Brain microvascular endothelial cell (primary cell): ENCODE measurements around the gene TMEM183A.

ENCODE experiments used
- DNase-seq: peaks from one replicate; pipeline ENCODE4 v3.0.0-alpha.2; 2020
- H3K27ac ChIP-seq: fragments of 250-450 bp; sonication (Bioruptor Pico); 2 replicates; pipeline ENCODE4 v1.5.1; 2020; ENCODE audit warnings: mild to moderate bottlenecking, moderate library complexity
- H3K27me3 ChIP-seq: fragments of 250-450 bp; sonication (Bioruptor Pico); replicated peaks from 2 replicates; pipeline ENCODE4 v1.5.1; 2020; ENCODE audit warnings: mild to moderate bottlenecking
- H3K36me3 ChIP-seq: fragments of 250-450 bp; sonication (Bioruptor Pico); replicated peaks from 2 replicates; pipeline ENCODE4 v1.5.1; 2020; ENCODE audit warnings: mild to moderate bottlenecking
- H3K4me3 ChIP-seq: 2 replicates; pipeline ENCODE4 v1.5.1; 2011; ENCODE audit warnings: low read depth, mild to moderate bottlenecking, control low read depth, low read length, moderate library complexity
- in situ Hi-C: cut with HindIII; loops from 2 replicates; pipeline ENCODE4 v1.10.0; 2017; ENCODE audit warnings: low sequenced_read_pairs, low pct_ligation_motif_present
- TF ChIP-seq, protein P1 (sequence below): IDR thresholded peaks from 2 replicates; pipeline ENCODE4 v1.5.1; 2011; ENCODE audit warnings: low read depth, mild to moderate bottlenecking, moderate library complexity, low read length, control low read depth, inconsistent platforms; ENCODE audit errors: missing control alignments

TMEM183A gene

DNA sequence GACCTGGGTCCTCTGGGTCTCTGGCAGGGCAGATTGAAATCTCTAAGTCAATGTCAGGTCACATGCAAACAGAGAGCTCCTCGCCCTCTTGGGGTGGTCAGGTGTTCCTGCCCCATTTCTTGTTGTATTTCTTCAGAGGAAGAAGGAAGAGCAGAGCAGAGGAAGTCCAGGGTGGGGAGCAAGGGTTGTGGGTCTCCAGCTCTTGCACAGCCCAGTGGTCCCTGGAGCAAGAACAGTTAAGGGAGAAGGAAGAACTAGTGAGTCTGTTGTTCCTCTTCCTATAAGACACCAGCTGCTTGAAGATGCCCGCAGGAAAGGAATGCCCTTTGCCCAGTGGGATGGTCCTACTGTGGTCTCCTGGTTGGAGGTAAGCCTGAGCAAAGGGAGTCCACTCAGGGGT is 52.3 kb downstream of the TMEM183A start:
- Histone ChIP-seq H3K27ac (no peak overlapping the region), H3K36me3 (no peaks in the 10 kb centered on the region), H3K4me3 (no peak overlapping the region), H3K27me3 (peaks cover 7% of the 10 kb centered on the region)
- TF ChIP-seq, protein P1, sequence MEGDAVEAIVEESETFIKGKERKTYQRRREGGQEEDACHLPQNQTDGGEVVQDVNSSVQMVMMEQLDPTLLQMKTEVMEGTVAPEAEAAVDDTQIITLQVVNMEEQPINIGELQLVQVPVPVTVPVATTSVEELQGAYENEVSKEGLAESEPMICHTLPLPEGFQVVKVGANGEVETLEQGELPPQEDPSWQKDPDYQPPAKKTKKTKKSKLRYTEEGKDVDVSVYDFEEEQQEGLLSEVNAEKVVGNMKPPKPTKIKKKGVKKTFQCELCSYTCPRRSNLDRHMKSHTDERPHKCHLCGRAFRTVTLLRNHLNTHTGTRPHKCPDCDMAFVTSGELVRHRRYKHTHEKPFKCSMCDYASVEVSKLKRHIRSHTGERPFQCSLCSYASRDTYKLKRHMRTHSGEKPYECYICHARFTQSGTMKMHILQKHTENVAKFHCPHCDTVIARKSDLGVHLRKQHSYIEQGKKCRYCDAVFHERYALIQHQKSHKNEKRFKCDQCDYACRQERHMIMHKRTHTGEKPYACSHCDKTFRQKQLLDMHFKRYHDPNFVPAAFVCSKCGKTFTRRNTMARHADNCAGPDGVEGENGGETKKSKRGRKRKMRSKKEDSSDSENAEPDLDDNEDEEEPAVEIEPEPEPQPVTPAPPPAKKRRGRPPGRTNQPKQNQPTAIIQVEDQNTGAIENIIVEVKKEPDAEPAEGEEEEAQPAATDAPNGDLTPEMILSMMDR, result no peak
- DNase-seq, result no peak
- in situ Hi-C loops, result no loop called here

DNA sequence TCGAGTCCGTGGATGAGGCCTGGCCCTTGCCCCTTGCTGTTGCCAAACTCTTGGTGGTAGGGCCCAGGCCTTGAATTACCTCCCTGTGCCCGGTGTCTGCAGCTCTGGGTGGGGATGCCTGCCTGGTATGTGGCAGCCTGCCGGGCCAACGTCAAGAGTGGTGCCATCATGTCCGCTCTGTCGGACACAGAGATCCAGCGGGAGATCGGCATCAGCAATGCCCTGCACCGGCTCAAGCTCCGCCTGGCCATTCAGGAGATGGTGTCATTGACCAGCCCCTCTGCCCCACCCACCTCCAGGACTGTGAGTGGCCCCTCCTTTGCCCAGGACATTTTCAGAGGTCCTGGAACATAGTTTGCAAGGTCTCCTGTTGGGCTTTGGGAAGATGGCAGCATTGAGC is 52.9 kb downstream of the TMEM183A start:
- no peak for DNase-seq
- H3K36me3 ChIP-seq, result no peaks in the 10 kb centered on the region
- H3K27me3 ChIP-seq, result peaks cover 7% of the 10 kb centered on the region
- in situ Hi-C loops, result no loop called here
- no peak overlapping the region for H3K4me3 ChIP-seq
- H3K27ac ChIP-seq, result no peak overlapping the region
- TF ChIP-seq, protein P1, result no peak

DNA sequence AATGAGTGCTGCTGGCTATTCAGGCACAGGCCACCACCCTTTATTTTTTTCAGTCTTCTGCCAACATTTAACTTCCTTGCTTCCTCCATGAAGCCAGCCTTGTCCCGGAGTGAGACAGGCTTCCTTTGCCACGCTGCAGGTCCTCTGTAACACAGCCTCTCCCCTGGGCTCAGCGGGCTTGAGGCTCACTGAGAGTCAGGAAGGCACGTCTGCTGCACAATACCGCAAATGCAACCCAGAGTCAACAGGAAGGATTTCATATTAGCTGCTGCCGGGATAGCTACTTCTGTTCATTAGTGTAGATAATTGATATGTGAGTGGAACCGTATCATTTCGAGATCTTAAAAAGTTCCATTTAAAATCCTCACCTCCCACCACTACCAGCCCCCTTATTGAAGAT is 56.1 kb downstream of the TMEM183A start:
- Histone ChIP-seq H3K27ac (no peak overlapping the region), H3K4me3 (no peak overlapping the region), H3K36me3 (no peaks in the 10 kb centered on the region), H3K27me3 (peaks cover 3% of the 10 kb centered on the region)
- in situ Hi-C loops, result no loop called here
- DNase-seq, result no peak
- TF ChIP-seq, protein P1, result no peak

DNA sequence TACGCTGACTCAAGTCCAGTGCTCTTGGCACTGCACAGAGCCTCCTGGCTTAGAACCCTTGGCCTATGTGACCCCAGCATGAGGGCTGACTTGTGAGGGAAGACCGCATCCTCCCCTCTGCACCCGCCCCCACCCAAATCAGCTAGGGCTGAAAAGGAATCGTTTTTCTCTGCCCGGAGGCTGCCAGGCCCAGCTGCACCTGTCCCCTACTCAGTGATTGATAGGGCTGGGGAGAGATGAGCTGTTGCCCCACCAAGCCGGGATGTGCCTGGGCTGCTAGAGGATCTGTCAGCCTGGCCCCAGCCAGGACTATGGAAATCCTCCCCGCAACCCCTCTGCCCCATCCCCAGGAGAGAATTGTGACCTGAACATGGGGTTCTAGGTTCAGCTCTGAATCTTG is 58.0 kb downstream of the TMEM183A start:
- H3K4me3 ChIP-seq, result no peak overlapping the region
- in situ Hi-C loops, result no loop called here
- TF ChIP-seq, protein P1, result no peak
- no peaks in the 10 kb centered on the region for H3K36me3 ChIP-seq
- H3K27me3 ChIP-seq, result peaks cover 3% of the 10 kb centered on the region
- no peak for DNase-seq
- H3K27ac ChIP-seq, result no peak overlapping the region

DNA sequence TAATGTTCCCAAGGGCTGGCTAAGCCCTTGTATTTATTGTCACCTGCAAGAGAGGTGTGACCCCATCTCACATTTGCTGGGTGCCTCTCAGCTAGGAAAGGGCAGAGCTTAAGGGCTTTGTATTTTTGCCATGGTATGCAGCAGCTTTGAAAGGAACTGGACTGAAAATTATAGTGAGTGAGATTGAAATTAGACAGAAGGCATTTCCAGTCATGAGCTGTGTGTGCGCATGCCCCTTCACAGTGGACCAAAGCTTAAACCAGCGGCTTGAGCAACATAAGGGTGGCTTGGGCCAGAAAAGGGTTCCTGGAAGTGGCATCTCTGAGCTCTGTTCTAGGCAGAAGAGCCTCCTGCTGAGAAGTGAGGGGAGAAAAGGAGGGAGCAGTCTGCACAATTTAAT is 58.8 kb downstream of the TMEM183A start:
- Histone ChIP-seq H3K36me3 (no peaks in the 10 kb centered on the region), H3K27ac (no peak overlapping the region), H3K4me3 (no peak overlapping the region), H3K27me3 (peaks cover 3% of the 10 kb centered on the region)
- no peak for DNase-seq
- TF ChIP-seq, protein P1, result no peak
- in situ Hi-C loops, result no loop called here

DNA sequence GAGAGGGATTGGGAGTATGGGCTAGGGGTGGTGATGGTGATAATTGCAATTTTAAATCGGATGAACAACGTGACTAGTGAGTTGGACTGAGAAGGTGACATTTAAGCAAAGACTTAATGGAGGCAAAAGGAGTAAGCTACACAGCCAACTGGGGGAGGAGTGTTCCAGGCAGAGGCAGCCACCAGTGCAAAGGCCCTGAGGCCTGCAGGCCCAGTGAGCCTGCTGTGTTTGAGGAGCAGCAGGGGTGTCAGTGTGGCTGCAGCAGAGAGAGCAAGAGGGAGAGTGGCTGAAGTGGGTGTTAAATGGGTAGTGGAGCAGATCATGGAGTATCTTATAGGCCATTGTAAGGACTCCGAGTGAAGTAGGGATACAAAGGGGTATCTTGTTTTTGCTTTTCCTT is 59.8 kb downstream of the TMEM183A start:
- no peak overlapping the region for H3K4me3 ChIP-seq
- no peak overlapping the region for H3K27ac ChIP-seq
- no peaks in the 10 kb centered on the region for H3K36me3 ChIP-seq
- TF ChIP-seq, protein P1, result no peak
- DNase-seq, result no peak
- peaks cover 3% of the 10 kb centered on the region for H3K27me3 ChIP-seq
- in situ Hi-C loops, result no loop called here
